ENCODE data around the gene USP35.

The USP35 gene

DNA sequence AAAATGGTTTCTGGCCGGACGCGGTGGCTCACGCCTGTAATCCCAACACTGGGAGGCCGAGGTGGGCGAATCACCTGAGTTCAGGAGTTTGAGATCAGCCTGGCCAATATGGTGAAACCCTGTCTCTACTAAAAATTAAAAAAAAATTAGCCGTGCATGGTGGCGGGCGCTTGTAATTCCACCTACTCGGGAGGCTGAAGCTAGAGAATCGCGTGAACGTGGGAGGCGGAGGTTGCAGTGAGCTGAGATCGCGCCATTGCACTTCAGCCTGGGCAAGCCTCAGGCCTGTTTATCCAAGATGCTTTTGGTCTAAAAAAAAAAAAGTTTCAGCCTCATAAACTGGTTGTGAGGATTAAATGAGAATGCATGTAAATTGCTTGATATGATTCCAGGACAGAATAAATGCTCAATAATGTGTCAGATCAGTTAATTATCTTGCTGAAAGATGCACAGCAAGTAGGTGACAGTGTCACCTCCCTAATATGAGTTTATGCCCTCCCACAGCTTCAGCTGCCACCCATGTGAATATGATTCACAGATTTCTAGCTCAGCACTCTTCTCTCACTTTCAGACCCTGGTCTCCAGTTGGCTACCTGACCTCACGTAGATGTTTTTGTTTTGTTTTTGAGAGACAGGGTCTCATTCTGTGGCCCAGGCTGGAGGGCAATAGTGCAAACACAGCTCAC, 48.2 kb upstream of the USP35 start:
- Histone ChIP-seq H3K27ac (ENCODE audit: low read length) (no peak overlapping the region), H3K4me2 (ENCODE audit: low read depth, low read length) (peak overlapping the region; percentile 85; the same call in 1 of the 2 replicates), H2AFZ (ENCODE audit: low read length) (no peak overlapping the region), H3K4me1 (ENCODE audit: low read length) (peaks cover 27% of the 10 kb centered on the region), H4K20me1 (ENCODE audit: insufficient read depth, low read length) (no peaks in the 10 kb centered on the region), H3K9ac (ENCODE audit: low read length) (no peak overlapping the region), H3K27me3 (replicated peaks; ENCODE audit: insufficient read depth, low read length) (no peaks in the 10 kb centered on the region), H3K9me3 (replicated peaks; ENCODE audit: insufficient read depth, low read length) (no peaks in the 10 kb centered on the region), H3K36me3 (replicated peaks; ENCODE audit: insufficient read depth, low read length) (no peaks in the 10 kb centered on the region), H3K9me2 (replicated peaks; ENCODE audit: insufficient read depth, low read length) (no peaks in the 10 kb centered on the region), H3K79me2 (ENCODE audit: low read length) (peaks cover 28% of the 10 kb centered on the region), H3F3A (ENCODE audit: insufficient read depth, low read length) (peaks cover 16% of the 10 kb centered on the region), H3K4me3 (ENCODE audit: low read length) (no peak overlapping the region)
- TF ChIP-seq EZH2 (optimal IDR thresholded peaks at IDR 0.05; ENCODE audit: low read depth, low read length) (no peak), EZH2phosphoT487 (IDR thresholded peaks at IDR 0.05; ENCODE audit: low read length) (no peak)
- DNase-seq: peak; percentile 12

DNA sequence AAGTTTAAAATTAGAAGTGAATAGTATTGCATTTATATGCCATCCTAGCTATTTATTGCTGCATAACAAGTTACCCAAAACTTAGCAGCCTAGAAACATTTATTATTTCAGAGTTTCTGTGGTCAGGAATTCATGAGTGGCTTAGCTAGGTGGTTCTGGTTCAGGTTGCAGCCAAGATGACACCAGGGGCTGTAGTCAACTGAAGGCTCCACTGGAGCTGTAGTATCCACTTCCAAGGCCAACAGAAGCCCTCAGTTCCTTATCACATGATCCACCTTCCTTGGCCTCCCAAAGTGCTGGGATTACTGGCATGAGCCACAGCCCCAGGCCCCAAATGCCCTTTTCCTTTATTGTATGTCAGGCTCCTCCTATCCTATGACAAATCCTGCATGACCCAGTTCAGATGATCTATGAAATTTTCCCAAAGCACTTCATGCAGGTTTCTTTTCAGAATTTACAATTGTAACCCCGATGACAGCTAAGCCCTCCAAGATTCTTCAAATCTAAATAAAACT, 43.2 kb upstream of the USP35 start:
- no peaks in the 10 kb centered on the region for H3K9me3 ChIP-seq (replicated peaks; ENCODE audit: insufficient read depth, low read length)
- no peaks in the 10 kb centered on the region for H3K36me3 ChIP-seq (replicated peaks; ENCODE audit: insufficient read depth, low read length)
- H2AFZ ChIP-seq (ENCODE audit: low read length): no peak overlapping the region
- no peaks in the 10 kb centered on the region for H3K27me3 ChIP-seq (replicated peaks; ENCODE audit: insufficient read depth, low read length)
- DNase-seq: no peak
- H3K4me1 ChIP-seq (ENCODE audit: low read length): peaks cover 18% of the 10 kb centered on the region
- no peaks in the 10 kb centered on the region for H4K20me1 ChIP-seq (ENCODE audit: insufficient read depth, low read length)
- TF ChIP-seq EZH2phosphoT487 (IDR thresholded peaks at IDR 0.05; ENCODE audit: low read length): no peak
- TF ChIP-seq, protein P1, sequence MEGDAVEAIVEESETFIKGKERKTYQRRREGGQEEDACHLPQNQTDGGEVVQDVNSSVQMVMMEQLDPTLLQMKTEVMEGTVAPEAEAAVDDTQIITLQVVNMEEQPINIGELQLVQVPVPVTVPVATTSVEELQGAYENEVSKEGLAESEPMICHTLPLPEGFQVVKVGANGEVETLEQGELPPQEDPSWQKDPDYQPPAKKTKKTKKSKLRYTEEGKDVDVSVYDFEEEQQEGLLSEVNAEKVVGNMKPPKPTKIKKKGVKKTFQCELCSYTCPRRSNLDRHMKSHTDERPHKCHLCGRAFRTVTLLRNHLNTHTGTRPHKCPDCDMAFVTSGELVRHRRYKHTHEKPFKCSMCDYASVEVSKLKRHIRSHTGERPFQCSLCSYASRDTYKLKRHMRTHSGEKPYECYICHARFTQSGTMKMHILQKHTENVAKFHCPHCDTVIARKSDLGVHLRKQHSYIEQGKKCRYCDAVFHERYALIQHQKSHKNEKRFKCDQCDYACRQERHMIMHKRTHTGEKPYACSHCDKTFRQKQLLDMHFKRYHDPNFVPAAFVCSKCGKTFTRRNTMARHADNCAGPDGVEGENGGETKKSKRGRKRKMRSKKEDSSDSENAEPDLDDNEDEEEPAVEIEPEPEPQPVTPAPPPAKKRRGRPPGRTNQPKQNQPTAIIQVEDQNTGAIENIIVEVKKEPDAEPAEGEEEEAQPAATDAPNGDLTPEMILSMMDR (IDR thresholded peaks at IDR 0.05; ENCODE audit: low read length): no peak
- no peak for TF ChIP-seq EZH2 (optimal IDR thresholded peaks at IDR 0.05; ENCODE audit: low read depth, low read length)
- no peak overlapping the region for H3K9ac ChIP-seq (ENCODE audit: low read length)
- no peak overlapping the region for H3K27ac ChIP-seq (ENCODE audit: low read length)
- H3K9me2 ChIP-seq (replicated peaks; ENCODE audit: insufficient read depth, low read length): no peaks in the 10 kb centered on the region
- H3K4me2 ChIP-seq (ENCODE audit: low read depth, low read length): no peak overlapping the region
- no peaks in the 10 kb centered on the region for H3K79me2 ChIP-seq (ENCODE audit: low read length)
- H3F3A ChIP-seq (ENCODE audit: insufficient read depth, low read length): 0 out of 2 replicates have a peak, but pooled peaks cover 6% of the 10 kb centered on the region
- no peak overlapping the region for H3K4me3 ChIP-seq (ENCODE audit: low read length)

DNA sequence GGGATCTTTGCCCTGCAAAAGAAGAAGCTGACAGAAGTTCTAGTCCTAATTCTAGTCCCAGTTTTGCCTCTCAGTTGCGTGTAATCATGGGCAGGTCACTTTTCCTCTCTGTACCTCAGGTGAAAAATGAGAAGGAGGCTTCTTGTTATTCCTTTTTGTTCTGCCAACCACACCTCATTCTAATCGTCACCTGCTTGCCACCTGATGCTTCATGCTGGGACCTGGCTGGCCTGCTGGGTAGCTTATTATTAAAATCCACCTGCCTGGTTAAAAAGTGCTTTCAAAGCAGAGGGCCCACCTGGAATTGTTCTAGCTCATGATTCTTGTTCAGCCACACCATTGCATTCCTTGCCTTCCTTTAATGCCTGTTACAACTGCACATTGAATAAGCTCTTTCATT, 40.9 kb upstream of the USP35 start:
- Histone ChIP-seq H3K79me2 (ENCODE audit: low read length) (no peaks in the 10 kb centered on the region), H3K4me1 (ENCODE audit: low read length) (peaks cover 14% of the 10 kb centered on the region), H3K9me3 (replicated peaks; ENCODE audit: insufficient read depth, low read length) (no peaks in the 10 kb centered on the region), H3F3A (ENCODE audit: insufficient read depth, low read length) (0 out of 2 replicates have a peak, but pooled peaks cover 3% of the 10 kb centered on the region), H4K20me1 (ENCODE audit: insufficient read depth, low read length) (no peaks in the 10 kb centered on the region), H3K27me3 (replicated peaks; ENCODE audit: insufficient read depth, low read length) (no peaks in the 10 kb centered on the region), H3K36me3 (replicated peaks; ENCODE audit: insufficient read depth, low read length) (no peaks in the 10 kb centered on the region), H3K4me2 (ENCODE audit: low read depth, low read length) (no peak overlapping the region), H3K27ac (ENCODE audit: low read length) (no peak overlapping the region), H3K4me3 (ENCODE audit: low read length) (no peak overlapping the region), H3K9me2 (replicated peaks; ENCODE audit: insufficient read depth, low read length) (no peaks in the 10 kb centered on the region), H3K9ac (ENCODE audit: low read length) (no peak overlapping the region), H2AFZ (ENCODE audit: low read length) (no peak overlapping the region)
- TF ChIP-seq EZH2 (optimal IDR thresholded peaks at IDR 0.05; ENCODE audit: low read depth, low read length): no peak
- TF ChIP-seq EZH2phosphoT487 (IDR thresholded peaks at IDR 0.05; ENCODE audit: low read length): no peak
- TF ChIP-seq, protein P1 (IDR thresholded peaks at IDR 0.05; ENCODE audit: low read length): no peak
- DNase-seq: no peak

DNA sequence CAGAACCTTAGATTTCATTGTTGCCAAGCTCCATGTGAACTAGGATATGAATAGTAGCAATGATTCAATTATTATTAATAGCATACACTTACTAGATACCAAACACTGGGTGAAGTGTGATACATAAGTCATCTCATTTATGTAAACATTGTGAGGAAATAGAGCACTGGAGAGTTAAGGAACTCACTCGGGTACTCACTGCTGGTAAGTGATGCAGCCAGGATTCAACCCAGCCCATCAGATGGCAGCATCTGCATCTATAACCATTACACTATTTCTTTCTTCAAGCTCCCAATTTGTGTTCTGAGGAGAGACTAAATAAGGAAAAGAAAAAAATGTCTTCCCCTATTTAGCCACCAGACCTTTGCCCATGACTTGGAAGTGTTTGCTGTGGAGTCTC, 39.1 kb upstream of the USP35 start:
- Histone ChIP-seq H3K4me1 (ENCODE audit: low read length) (no peaks in the 10 kb centered on the region), H3K4me3 (ENCODE audit: low read length) (no peak overlapping the region), H2AFZ (ENCODE audit: low read length) (no peak overlapping the region), H3K9me3 (replicated peaks; ENCODE audit: insufficient read depth, low read length) (no peaks in the 10 kb centered on the region), H3K9me2 (replicated peaks; ENCODE audit: insufficient read depth, low read length) (no peaks in the 10 kb centered on the region), H3K27ac (ENCODE audit: low read length) (no peak overlapping the region), H3K9ac (ENCODE audit: low read length) (no peak overlapping the region), H3K79me2 (ENCODE audit: low read length) (no peaks in the 10 kb centered on the region), H3K27me3 (replicated peaks; ENCODE audit: insufficient read depth, low read length) (no peaks in the 10 kb centered on the region), H3K4me2 (ENCODE audit: low read depth, low read length) (no peak overlapping the region), H3K36me3 (replicated peaks; ENCODE audit: insufficient read depth, low read length) (no peaks in the 10 kb centered on the region), H3F3A (ENCODE audit: insufficient read depth, low read length) (no peaks in the 10 kb centered on the region), H4K20me1 (ENCODE audit: insufficient read depth, low read length) (no peaks in the 10 kb centered on the region)
- DNase-seq: no peak
- no peak for TF ChIP-seq EZH2phosphoT487 (IDR thresholded peaks at IDR 0.05; ENCODE audit: low read length)
- TF ChIP-seq, protein P1 (IDR thresholded peaks at IDR 0.05; ENCODE audit: low read length): no peak
- no peak for TF ChIP-seq EZH2 (optimal IDR thresholded peaks at IDR 0.05; ENCODE audit: low read depth, low read length)
